Thoracic aorta (tissue), 2 donors: ENCODE measurements around the gene CREB5. TPM values are rescaled to one million over a fixed set of nuclear protein-coding genes. Genes with fewer than 3 reads are reported as not detected.

ENCODE experiments used
- ATAC-seq: fragments of 150-250 bp; one replicate; pipeline ENCODE4 v1.8.0; 2017; ENCODE audit warnings: low read depth; ENCODE audit not compliant: insufficient number of reproducible peaks, low FRiP score
- DNase-seq: peaks from one replicate; pipeline ENCODE4 v3.0.0-alpha.2; 2020; ENCODE audit warnings: low spot score
- H3K27ac ChIP-seq, 2 donors: fragments of 200-600 bp; sonication (generic); 1 replicate in 1 of 2; 2 replicates in 1 of 2; pipeline ENCODE4 v1.5.1; 2016; ENCODE audit warnings: mild to moderate bottlenecking in 2 of 2, moderate library complexity in 2 of 2
- H3K27me3 ChIP-seq: fragments of 200-600 bp; sonication (generic); replicated peaks from 2 replicates; pipeline ENCODE4 v1.6.0; 2016; ENCODE audit warnings: mild to moderate bottlenecking; ENCODE audit not compliant: insufficient read depth
- H3K36me3 ChIP-seq: fragments of 200-600 bp; sonication (generic); one replicate; pipeline ENCODE4 v1.5.1; 2016
- H3K4me1 ChIP-seq, 2 donors: fragments of 200-600 bp; sonication (generic); 1 replicate in 1 of 2; 2 replicates in 1 of 2; pipeline versions ENCODE4 v1.5.1 to v1.6.0; 2016; ENCODE audit warnings: low read depth in 2 of 2, mild to moderate bottlenecking in 1 of 2; ENCODE audit not compliant: control insufficient read depth in 1 of 2
- H3K4me3 ChIP-seq: fragments of 200-600 bp; sonication (generic); 2 replicates; pipeline ENCODE4 v1.5.1; 2016; ENCODE audit warnings: mild to moderate bottlenecking
- H3K9me3 ChIP-seq: fragments of 200-600 bp; sonication (generic); 2 replicates; pipeline ENCODE4 v1.5.1; 2016
- total RNA-seq, 2 donors: library from RNA; depleted of rRNA; stranded (reverse); fragments of >200 nt; gene quantifications; one replicate each; pipeline versions ENCODE4 v1.1.0 to v1.2.3, GENCODE V29; 2016
- TF ChIP-seq, protein P1 (sequence below): fragments of 200-600 bp; sonication (generic); IDR thresholded peaks from one replicate; pipeline ENCODE4 v1.5.1; 2019; ENCODE audit warnings: antibody characterized with exemption

CREB5 gene
- total RNA-seq, 2 donors from 2014 or later: 44.4 to 49.1 TPM

DNA sequence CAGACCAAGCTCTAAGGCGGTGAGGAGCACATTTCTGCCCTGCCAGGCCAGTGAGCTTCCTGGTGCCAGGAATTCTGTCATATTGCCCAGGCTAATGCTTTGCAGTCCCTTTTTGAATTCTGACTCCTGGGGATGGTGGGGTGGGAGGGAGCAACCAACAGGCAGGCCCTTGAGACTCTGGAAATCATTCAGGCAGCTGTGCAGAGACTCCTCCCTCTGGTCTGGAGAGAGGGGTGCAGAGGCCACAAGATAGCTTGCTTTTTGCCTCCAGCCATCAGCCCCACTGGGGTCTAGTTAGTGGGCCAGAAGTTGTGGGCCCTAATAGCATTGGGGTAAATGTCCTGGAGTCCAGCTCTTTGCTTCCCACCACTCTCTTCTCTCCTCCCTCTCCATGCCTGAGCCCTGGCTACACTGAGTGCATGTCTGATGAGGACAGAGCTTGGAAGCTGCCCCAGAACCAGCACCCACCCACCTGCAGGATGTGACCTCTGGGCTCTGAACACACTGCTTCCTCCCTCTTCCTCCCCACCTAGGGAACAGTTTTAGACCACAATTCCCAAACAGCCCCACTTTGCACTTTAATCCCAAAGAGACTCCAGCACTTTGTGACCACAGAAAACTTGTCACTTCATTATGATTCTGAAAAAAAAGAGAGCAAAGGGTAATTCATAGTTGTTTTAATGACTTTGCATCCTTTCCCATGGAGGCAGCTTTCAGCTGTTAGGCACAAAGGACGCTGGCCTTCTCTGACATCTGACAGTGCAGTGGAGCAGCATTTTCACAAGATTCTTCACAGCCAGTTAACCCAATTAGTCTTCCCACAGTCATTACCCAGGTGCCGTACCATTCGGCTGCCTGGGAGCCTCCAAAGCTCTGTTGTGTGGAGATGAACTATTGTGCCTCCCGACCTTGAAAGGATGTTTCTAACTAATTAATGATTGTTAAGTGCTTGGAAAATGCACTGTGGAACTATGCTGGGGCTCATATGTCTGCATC lies 283.3 kb downstream of the CREB5 start:
- Histone ChIP-seq H3K27ac (no peak overlapping the region), H3K9me3 (no peaks in the 10 kb centered on the region), H3K27me3 (no peaks in the 10 kb centered on the region), H3K36me3 (no peaks in the 10 kb centered on the region), H3K4me1 (peaks cover 0 to 34% of the 10 kb centered on the region in 2 donors), H3K4me3 (no peak overlapping the region)
- ATAC-seq: no peak
- TF ChIP-seq, protein P1, sequence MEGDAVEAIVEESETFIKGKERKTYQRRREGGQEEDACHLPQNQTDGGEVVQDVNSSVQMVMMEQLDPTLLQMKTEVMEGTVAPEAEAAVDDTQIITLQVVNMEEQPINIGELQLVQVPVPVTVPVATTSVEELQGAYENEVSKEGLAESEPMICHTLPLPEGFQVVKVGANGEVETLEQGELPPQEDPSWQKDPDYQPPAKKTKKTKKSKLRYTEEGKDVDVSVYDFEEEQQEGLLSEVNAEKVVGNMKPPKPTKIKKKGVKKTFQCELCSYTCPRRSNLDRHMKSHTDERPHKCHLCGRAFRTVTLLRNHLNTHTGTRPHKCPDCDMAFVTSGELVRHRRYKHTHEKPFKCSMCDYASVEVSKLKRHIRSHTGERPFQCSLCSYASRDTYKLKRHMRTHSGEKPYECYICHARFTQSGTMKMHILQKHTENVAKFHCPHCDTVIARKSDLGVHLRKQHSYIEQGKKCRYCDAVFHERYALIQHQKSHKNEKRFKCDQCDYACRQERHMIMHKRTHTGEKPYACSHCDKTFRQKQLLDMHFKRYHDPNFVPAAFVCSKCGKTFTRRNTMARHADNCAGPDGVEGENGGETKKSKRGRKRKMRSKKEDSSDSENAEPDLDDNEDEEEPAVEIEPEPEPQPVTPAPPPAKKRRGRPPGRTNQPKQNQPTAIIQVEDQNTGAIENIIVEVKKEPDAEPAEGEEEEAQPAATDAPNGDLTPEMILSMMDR: no peak
- no peak for DNase-seq

DNA sequence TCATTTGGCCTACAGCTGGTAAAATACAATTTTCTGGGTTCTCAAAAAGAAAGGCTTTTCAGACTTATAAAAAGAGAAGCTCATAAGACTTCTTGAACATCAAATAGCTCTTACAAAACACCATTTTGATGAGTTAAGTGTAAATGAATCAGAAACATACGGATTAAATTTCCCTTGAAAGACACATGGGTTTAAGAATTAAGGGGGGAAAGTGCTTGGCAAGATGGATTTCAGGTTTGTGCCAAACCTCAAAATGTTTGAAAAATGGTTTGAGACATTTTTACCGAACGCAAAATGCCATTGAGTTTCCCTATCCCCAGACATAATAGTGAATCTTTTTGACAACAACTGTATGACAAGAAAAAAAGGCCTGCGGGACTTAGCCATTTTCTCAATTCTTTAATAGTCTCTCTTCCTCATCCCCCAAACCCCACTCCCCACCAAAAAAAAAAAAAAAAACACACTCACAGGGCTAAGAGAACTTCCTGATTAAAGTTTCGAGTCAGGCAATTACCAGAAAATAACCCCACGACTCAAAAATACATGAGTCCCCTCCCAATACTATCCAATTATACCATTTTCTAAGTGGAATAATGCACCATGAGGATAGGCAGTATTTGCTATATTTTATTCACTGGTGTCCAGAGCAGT lies 285.7 kb downstream of the CREB5 start:
- DNase-seq: no peak
- no peaks in the 10 kb centered on the region for H3K36me3 ChIP-seq
- H3K4me3 ChIP-seq: no peak overlapping the region
- no peak overlapping the region for H3K27ac ChIP-seq
- no peak for ATAC-seq
- TF ChIP-seq, protein P1: no peak
- peaks cover 11 to 52% of the 10 kb centered on the region in 2 donors for H3K4me1 ChIP-seq
- no peaks in the 10 kb centered on the region for H3K9me3 ChIP-seq
- H3K27me3 ChIP-seq: no peaks in the 10 kb centered on the region

DNA sequence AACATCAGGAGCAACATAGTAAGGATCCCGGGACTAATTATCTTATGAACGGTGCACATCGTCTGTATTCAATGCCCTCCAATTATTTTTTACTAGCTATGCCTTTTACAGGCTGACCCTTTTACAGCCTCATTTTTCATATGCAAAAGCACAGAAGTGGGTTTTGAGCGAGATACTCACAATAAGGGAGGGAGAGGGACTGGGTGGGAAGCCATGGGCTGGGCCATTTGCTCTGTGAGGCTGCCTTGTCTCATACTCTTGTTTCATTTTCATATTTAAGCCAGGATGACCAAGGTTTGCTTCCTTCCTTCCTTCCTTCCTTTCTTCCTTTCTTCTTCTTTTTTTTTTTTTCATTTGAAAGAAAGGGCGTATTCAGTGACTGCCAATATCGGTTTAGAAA lies 286.5 kb downstream of the CREB5 start:
- ATAC-seq: no peak
- no peak for DNase-seq
- H3K4me3 ChIP-seq: peak overlapping the region; percentile 43
- H3K27ac ChIP-seq: no peak overlapping the region
- no peaks in the 10 kb centered on the region for H3K9me3 ChIP-seq
- no peaks in the 10 kb centered on the region for H3K27me3 ChIP-seq
- TF ChIP-seq, protein P1: no peak
- H3K36me3 ChIP-seq: no peaks in the 10 kb centered on the region
- peaks cover 11 to 60% of the 10 kb centered on the region in 2 donors for H3K4me1 ChIP-seq

DNA sequence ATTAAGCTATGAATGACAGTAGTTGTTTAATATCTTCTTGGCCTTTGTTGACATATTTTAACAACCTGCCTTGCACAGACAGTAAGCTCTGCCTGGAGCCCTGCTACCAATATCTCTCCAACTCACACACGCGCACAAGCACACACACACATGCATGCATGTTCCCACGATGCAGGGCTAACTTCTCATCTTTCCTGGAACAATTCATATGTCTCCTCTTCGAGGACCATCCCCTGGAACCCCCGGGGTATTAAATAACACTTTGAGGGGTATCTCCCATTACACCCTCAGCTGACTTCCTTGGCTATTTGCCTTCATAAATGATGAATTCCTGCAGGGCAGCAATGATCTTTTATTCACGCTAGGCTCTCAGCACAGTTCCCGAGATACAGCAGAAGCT lies 287.8 kb downstream of the CREB5 start:
- TF ChIP-seq, protein P1: no peak
- Histone ChIP-seq H3K4me1 (peaks cover 11 to 58% of the 10 kb centered on the region in 2 donors), H3K27ac (no peak overlapping the region), H3K9me3 (no peaks in the 10 kb centered on the region), H3K4me3 (peak overlapping the region; percentile 24), H3K36me3 (no peaks in the 10 kb centered on the region), H3K27me3 (no peaks in the 10 kb centered on the region)
- ATAC-seq: no peak
- no peak for DNase-seq

DNA sequence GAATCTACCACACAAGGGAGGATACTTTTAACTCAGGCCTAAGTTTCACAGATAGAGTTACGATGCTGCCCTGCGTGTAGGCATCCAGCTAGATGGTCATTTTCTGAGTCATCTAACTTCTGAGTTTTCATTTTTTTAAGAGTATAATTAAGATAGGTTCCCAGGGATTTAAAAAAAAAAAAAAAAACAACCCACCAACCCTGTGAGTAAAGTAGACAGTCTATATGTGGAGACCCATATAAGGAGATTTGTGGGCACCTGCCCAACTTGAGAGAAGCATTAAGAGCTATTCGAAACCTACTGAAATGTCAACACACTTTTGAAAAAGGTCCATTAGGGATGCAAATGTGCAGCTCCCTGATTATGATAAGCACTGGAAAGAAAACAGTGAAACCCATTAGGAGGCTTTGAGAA lies 288.5 kb downstream of the CREB5 start:
- Histone ChIP-seq H3K9me3 (no peaks in the 10 kb centered on the region), H3K27me3 (no peaks in the 10 kb centered on the region), H3K4me3 (peak overlapping the region; percentile 24), H3K27ac (peak overlapping the region in 1 of 2 donors; percentile 20), H3K4me1 (peaks cover 11 to 51% of the 10 kb centered on the region in 2 donors), H3K36me3 (no peaks in the 10 kb centered on the region)
- TF ChIP-seq, protein P1: no peak
- DNase-seq (no peak), ATAC-seq (no peak)
